HG03432 (cell line): ENCODE data around the gene SCAI.

Source experiments
- ATAC-seq: cut with Tn5 transposase; IDR thresholded peaks from one replicate; pipeline ENCODE4 v1.9.1; 2021; ENCODE audit warnings: mild to moderate bottlenecking, moderate library complexity; ENCODE audit not compliant: unreplicated experiment

The SCAI gene

DNA sequence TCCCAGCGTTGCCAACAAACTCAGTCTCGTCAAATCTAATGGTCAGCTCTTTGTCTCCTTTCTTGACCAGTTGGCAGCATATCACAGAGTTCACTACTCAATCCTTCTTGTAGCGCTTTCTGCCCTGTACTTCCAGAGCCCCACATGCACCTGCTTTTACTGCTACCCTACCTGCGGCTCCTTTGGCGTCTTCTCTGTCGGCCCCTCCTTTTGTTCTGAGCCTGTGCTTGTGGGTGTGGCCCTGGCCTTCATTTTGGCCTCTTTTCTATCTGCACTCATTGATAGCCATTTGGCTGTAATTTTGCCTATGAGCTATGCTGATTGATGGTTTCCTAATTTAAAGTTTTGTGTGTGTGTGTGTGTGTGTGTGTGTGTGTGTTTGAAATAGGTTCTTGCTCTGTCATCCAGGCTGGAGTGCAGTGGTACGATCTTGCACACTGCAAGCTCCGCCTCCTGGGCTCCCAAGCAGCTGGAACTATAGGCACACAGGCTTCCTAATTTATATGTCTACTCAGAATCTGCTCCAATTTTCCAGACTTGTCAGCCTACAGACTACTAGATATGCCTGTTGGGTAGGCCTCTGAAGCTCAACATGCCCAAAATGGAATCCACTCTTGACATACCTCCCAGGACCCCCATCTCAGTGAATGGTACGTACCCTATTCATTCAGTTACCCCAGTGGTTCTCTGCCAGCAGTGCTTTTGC lies 249.1 kb downstream of the SCAI start:
- ATAC-seq, result no peak
